IMR-90 (cell line): Measurements from ENCODE around the gene SERPINI1. TPM values are rescaled to one million over a fixed set of nuclear protein-coding genes. Genes with fewer than 3 reads are reported as not detected.

ENCODE experiments used
- ATAC-seq: fragments of 200-7000 bp; cut with Tn5 transposase; 2 replicates; pipeline ENCODE4 v1.9.1; 2020; ENCODE audit warnings: low read depth, mild to moderate bottlenecking, moderate library complexity
- BruUV-seq: library from RNA; stranded (reverse); fragments of 400-500 nt; replicated peaks from 2 replicates; lab custom pipeline; 2021; lab: Mats Ljungman, UMichigan
- CTCF ChIA-PET: fragments of 300-600 bp; formaldehyde crosslinking; extraction: SDS; loops from one replicate; lab custom pipeline; 2021; ENCODE audit warnings: antibody characterized with exemption; lab: Yijun Ruan, JAX
- POLR2A ChIA-PET: fragments of 300-600 bp; sonication (Branson Sonifier 250); formaldehyde crosslinking; loops from one replicate; lab custom pipeline; 2022; ENCODE audit warnings: antibody characterized with exemption; ENCODE audit not compliant: unreplicated experiment; lab: Charles Lee
- DNase-seq: peaks from one replicate; pipeline ENCODE4 v3.0.0; 2013
- H2AFZ ChIP-seq: replicated peaks from 2 replicates; pipeline ENCODE3; 2013; ENCODE audit warnings: low read length, mild to moderate bottlenecking; ENCODE audit not compliant: poor library complexity
- H2AK5ac ChIP-seq: 2 replicates; pipeline ENCODE4 v1.6.1; 2013; ENCODE audit warnings: low read depth, low read length, inconsistent platforms
- H2AK9ac ChIP-seq: replicated peaks from 2 replicates; pipeline ENCODE3; 2013; ENCODE audit warnings: mild to moderate bottlenecking, low read depth, low read length, moderate library complexity; ENCODE audit not compliant: poor library complexity
- H2BK120ac ChIP-seq: 2 replicates; pipeline ENCODE4 v1.6.1; 2013; ENCODE audit warnings: low read depth, low read length, inconsistent platforms
- H2BK15ac ChIP-seq: 3 replicates; pipeline ENCODE4 v1.6.1; 2013; ENCODE audit warnings: low read depth, low read length, inconsistent platforms
- H2BK20ac ChIP-seq: 2 replicates; pipeline ENCODE4 v1.6.1; 2013; ENCODE audit warnings: low read depth, mild to moderate bottlenecking, inconsistent platforms, low read length, moderate library complexity
- H2BK5ac ChIP-seq: 2 replicates; pipeline ENCODE4 v1.6.1; 2013; ENCODE audit warnings: mild to moderate bottlenecking, low read depth, low read length, inconsistent platforms; ENCODE audit not compliant: poor library complexity, severe bottlenecking
- H3K14ac ChIP-seq: replicated peaks from 2 replicates; pipeline ENCODE4 v1.6.1; 2013; ENCODE audit warnings: low read depth, low read length, inconsistent platforms
- H3K18ac ChIP-seq: 2 replicates; pipeline ENCODE4 v1.6.1; 2013; ENCODE audit warnings: low read depth, low read length, control low read depth
- H3K23ac ChIP-seq: 2 replicates; pipeline ENCODE4 v1.6.1; 2013; ENCODE audit warnings: low read depth, low read length, inconsistent platforms
- H3K27ac ChIP-seq: 2 replicates; pipeline ENCODE4 v1.5.1; 2013; ENCODE audit warnings: mild to moderate bottlenecking, control low read depth, low read length; ENCODE audit not compliant: insufficient read depth
- H3K27me3 ChIP-seq: 2 replicates; pipeline ENCODE4 v1.6.1; 2013; ENCODE audit warnings: low read length; ENCODE audit not compliant: control insufficient read depth, insufficient read depth
- H3K36me3 ChIP-seq: 2 replicates; pipeline ENCODE4 v1.6.1; 2013; ENCODE audit warnings: low read length, mixed read lengths; ENCODE audit not compliant: control insufficient read depth, insufficient read depth
- H3K4ac ChIP-seq: 2 replicates; pipeline ENCODE4 v1.6.1; 2013; ENCODE audit warnings: low read depth, low read length, inconsistent platforms
- H3K4me1 ChIP-seq: 2 replicates; pipeline ENCODE4 v1.6.1; 2013; ENCODE audit warnings: low read length, mixed read lengths; ENCODE audit not compliant: control insufficient read depth, insufficient read depth
- H3K4me2 ChIP-seq: 2 replicates; pipeline ENCODE4 v1.6.1; 2013; ENCODE audit warnings: low read depth, mild to moderate bottlenecking, control low read depth, low read length, moderate library complexity
- H3K4me3 ChIP-seq: 2 replicates; pipeline ENCODE4 v1.5.1; 2013; ENCODE audit warnings: low read depth, mild to moderate bottlenecking, control low read depth, low read length, moderate library complexity; ENCODE audit not compliant: insufficient read depth
- H3K56ac ChIP-seq: 2 replicates; pipeline ENCODE4 v1.6.1; 2013; ENCODE audit warnings: low read length, inconsistent platforms; ENCODE audit not compliant: insufficient read depth; ENCODE audit errors: extremely low read depth
- H3K79me1 ChIP-seq, 2 experiments: 2 replicates each; pipeline ENCODE4 v1.6.1; 2013; ENCODE audit warnings: low read length in 2 of 2, inconsistent platforms in 1 of 2, low read depth in 1 of 2
- H3K9ac ChIP-seq: 2 replicates; pipeline ENCODE4 v1.6.1; 2013; ENCODE audit warnings: low read depth, low read length, control low read depth
- H3K9me1 ChIP-seq: 2 replicates; pipeline ENCODE4 v1.6.1; 2013; ENCODE audit warnings: low read length, inconsistent platforms; ENCODE audit not compliant: insufficient read depth
- H3K9me3 ChIP-seq: 2 replicates; pipeline ENCODE4 v1.6.1; 2013; ENCODE audit warnings: low read length; ENCODE audit not compliant: control insufficient read depth, insufficient read depth
- H4K20me1 ChIP-seq: 2 replicates; pipeline ENCODE4 v1.6.1; 2013; ENCODE audit warnings: low read length, inconsistent platforms; ENCODE audit not compliant: insufficient read depth
- H4K5ac ChIP-seq: 2 replicates; pipeline ENCODE4 v1.6.1; 2013; ENCODE audit warnings: mild to moderate bottlenecking, low read depth, low read length, control low read depth
- H4K8ac ChIP-seq, 2 experiments: 2 replicates each; pipeline ENCODE4 v1.6.1; 2013; ENCODE audit warnings: low read depth in 2 of 2, low read length in 2 of 2, control low read depth in 1 of 2, inconsistent platforms in 1 of 2
- H4K91ac ChIP-seq: 2 replicates; pipeline ENCODE4 v1.6.1; 2013; ENCODE audit warnings: low read depth, low read length, inconsistent platforms; ENCODE audit not compliant: insufficient read depth
- POLR2A ChIP-seq: IDR thresholded peaks from 2 replicates; pipeline ENCODE4 v1.6.1; 2012; ENCODE audit warnings: mild to moderate bottlenecking, low read depth, low read length
- WGBS, 2 experiments: methylation state at CpG; one replicate each; pipeline versions ENCODE4 v1.1.5 to v1.1.7; 2013; ENCODE audit warnings: missing lambda C conversion rate in 2 of 2; ENCODE audit not compliant: insufficient read length in 1 of 2; ENCODE audit errors: extremely low coverage in 2 of 2; 5-methylcytosine and 5-hydroxymethylcytosine counted together
- dilution Hi-C: fragments of 300-500 bp; cut with HindIII; formaldehyde crosslinking; loops from one replicate; pipeline ENCODE4 v1.14.3; 2018; ENCODE audit warnings: low sequenced_read_pairs; ENCODE audit not compliant: unreplicated experiment
- in situ Hi-C: fragments of 300-500 bp; cut with MboI; formaldehyde crosslinking; loops from 3 replicates; pipeline ENCODE4 v1.14.3; 2019; ENCODE audit warnings: low sequenced_read_pairs, inconsistent platforms, mixed read lengths
- intact Hi-C: fragments of 100-400 bp; cut with micrococcal nuclease; formaldehyde crosslinking; loops from 2 replicates; pipeline ENCODE4 v1.10.0; 2022
- polyA plus RNA-seq, 3 experiments: library from polyadenylated mRNA; depleted of rRNA; stranded (reverse); fragments of >200 nt; gene quantifications; 2 replicates each; pipeline ENCODE4 v1.2.3, GENCODE V29; 2012; ENCODE audit warnings: low replicate concordance in 1 of 3
- total RNA-seq: library from RNA; depleted of rRNA; stranded (reverse); fragments of >200 nt; gene quantifications from 2 replicates; pipeline ENCODE4 v1.2.3, GENCODE V29; 2012

The SERPINI1 gene
- total and polyA plus RNA-seq, 2 of the 4 experiments (the other 2 are of a cell fraction), result 0.36 to 1.3 TPM

- no TSS peak for BruUV-seq
- Histone ChIP-seq H3K27me3 (no peaks in the 10 kb centered on the region), H3K9me3 (no peaks in the 10 kb centered on the region), H3K4me3 (no peak overlapping the region), H2BK20ac (no peak overlapping the region), H3K14ac (no peak overlapping the region), H2AK5ac (no peak overlapping the region), H2BK120ac (no peak overlapping the region), H3K56ac (no peak overlapping the region), H2BK5ac (no peak overlapping the region), H3K23ac (no peak overlapping the region), H4K91ac (no peak overlapping the region), H2BK15ac (no peak overlapping the region), H4K5ac (no peak overlapping the region), H3K4me2 (no peak overlapping the region), H3K9me1 (no peaks in the 10 kb centered on the region), H3K27ac (no peak overlapping the region), H3K18ac (no peak overlapping the region), H4K20me1 (no peaks in the 10 kb centered on the region), H3K9ac (no peak overlapping the region), H2AFZ (no peak overlapping the region), H4K8ac (no peak overlapping the region), H3K36me3 (no peaks in the 10 kb centered on the region), H3K79me1 (no peaks in the 10 kb centered on the region), H2AK9ac (no peak overlapping the region), H3K4ac (no peak overlapping the region), H3K4me1 (no peaks in the 10 kb centered on the region)
- dilution Hi-C loops (no loop called here), intact Hi-C loops (no loop called here), in situ Hi-C loops (no loop called here)
- DNase-seq (no peak), ATAC-seq (no peak)
- WGBS, 2 experiments, result no CpG with 5 or more reads among the region's 2 CpGs
- no peak for TF ChIP-seq POLR2A
- CTCF ChIA-PET, result no interaction called here
- POLR2A ChIA-PET, result no interaction called here
These were observed 14.2 kb downstream of the SERPINI1 start for GRCh38 chr3:167749728-167750127.
